HL-60 (cell line): ENCODE results near the gene CHST3.

Experiments used
- CTCF ChIP-seq: IDR thresholded peaks from one replicate; pipeline ENCODE4 v1.5.1; 2011; ENCODE audit warnings: low read length, control low read depth, inconsistent platforms; ENCODE audit not compliant: insufficient read depth
- POLR2AphosphoS5 ChIP-seq: IDR thresholded peaks from 2 replicates; pipeline ENCODE4 v1.6.1; 2012; ENCODE audit warnings: low read depth
- SPI1 ChIP-seq: IDR thresholded peaks from 2 replicates; pipeline ENCODE4 v1.6.1; 2012; ENCODE audit warnings: low read depth, mild to moderate bottlenecking, borderline replicate concordance

- TF ChIP-seq CTCF, result no peak
- no peak for TF ChIP-seq SPI1
- no peak for TF ChIP-seq POLR2AphosphoS5
These were observed 13.5 kb upstream of the CHST3 start for GRCh38 chr10:71950683-71951082.
